IPS-18c (cell line): ENCODE results near the gene ANKRD7.

Experiments
- H3K4me3 ChIP-seq: 2 replicates; pipeline ENCODE4 v1.7.0; 2013; ENCODE audit warnings: low read depth, mild to moderate bottlenecking, low read length, moderate library complexity; ENCODE audit not compliant: insufficient read depth
- H3K9me3 ChIP-seq: one replicate; pipeline ENCODE4 v1.6.1; 2013; ENCODE audit warnings: mild to moderate bottlenecking, low read length, moderate library complexity; ENCODE audit not compliant: control insufficient read depth, insufficient read depth

Gene ANKRD7

DNA sequence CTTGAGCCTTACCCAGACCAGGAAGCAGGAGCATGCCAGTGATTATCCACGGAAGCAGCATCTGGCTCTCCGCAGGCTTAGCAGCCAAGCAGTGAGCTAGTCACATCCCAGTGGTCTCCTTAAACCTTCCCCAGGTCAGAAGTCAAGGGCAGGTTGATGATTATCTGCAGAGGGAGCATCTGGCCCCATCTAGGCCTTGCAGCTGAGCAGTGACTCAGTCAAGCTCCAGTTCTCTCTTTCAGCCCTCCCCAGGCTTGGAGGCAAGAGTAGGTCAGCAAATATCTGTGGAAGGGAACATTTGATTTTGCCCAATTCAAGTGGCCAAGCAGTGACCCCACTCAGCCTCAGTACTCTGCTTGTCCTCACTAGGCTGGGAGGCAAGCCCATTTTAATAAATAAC lies 61.6 kb downstream of the ANKRD7 start:
- H3K9me3 ChIP-seq: no peaks in the 10 kb centered on the region
- H3K4me3 ChIP-seq: no peak overlapping the region

DNA sequence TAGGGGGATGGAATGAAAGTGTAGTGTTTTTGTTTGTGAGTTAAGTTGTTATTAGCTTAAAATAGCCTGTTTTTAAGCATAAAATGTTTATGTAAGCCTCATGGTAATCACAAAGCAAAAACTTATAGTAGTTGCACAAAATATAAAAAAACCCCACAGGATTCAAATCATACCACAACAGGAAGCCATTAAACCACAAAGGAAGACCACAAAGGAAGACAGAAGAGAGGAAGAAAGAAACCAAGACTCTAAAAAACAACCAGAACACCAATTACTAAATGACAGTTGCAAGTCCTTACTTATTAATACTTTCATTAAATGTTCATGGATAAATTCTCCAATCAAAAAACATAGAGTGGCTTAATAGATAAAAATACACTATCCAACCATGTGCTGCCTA lies 63.6 kb downstream of the ANKRD7 start:
- H3K9me3 ChIP-seq: no peaks in the 10 kb centered on the region
- H3K4me3 ChIP-seq: no peak overlapping the region

DNA sequence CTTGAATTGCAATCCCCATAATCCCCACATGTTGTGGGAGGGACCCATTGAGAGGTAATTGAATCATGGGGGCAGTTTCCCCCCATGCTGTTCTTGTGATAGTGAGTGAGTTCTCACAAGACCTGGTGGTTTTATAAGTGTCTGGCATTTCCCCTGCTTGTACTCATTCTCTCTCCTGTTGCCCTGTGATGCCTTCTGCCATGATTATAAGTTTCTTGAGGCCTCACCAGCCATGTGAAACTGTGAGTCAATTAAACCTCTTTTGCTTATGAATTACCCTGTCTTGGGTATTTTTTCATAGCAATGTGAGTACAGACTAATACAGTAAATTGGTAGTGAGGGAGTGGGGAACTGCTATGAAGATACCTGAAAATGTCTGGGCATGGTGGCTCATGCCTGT lies 65.0 kb downstream of the ANKRD7 start:
- H3K4me3 ChIP-seq: no peak overlapping the region

More for the DNA sequence above, 65.0 kb downstream of the ANKRD7 start:
- H3K9me3 ChIP-seq: no peaks in the 10 kb centered on the region
